GM12891 (cell line): Measurements from ENCODE around the gene LDB2.

Experiments used
- POLR2A ChIP-seq: IDR thresholded peaks from 2 replicates; pipeline ENCODE4 v1.6.1; 2011; ENCODE audit warnings: low read depth, low read length, control low read depth
- POLR2AphosphoS5 ChIP-seq: IDR thresholded peaks from 2 replicates; pipeline ENCODE4 v1.6.1; 2011; ENCODE audit warnings: low read depth, low read length, control low read depth
- POU2F2 ChIP-seq: IDR thresholded peaks from 2 replicates; pipeline ENCODE4 v1.6.1; 2011; ENCODE audit warnings: low read depth, mild to moderate bottlenecking, control low read depth, low read length, moderate library complexity
- TAF1 ChIP-seq: IDR thresholded peaks from 2 replicates; pipeline ENCODE4 v1.6.1; 2011; ENCODE audit warnings: low read depth, low read length, control low read depth

DNA sequence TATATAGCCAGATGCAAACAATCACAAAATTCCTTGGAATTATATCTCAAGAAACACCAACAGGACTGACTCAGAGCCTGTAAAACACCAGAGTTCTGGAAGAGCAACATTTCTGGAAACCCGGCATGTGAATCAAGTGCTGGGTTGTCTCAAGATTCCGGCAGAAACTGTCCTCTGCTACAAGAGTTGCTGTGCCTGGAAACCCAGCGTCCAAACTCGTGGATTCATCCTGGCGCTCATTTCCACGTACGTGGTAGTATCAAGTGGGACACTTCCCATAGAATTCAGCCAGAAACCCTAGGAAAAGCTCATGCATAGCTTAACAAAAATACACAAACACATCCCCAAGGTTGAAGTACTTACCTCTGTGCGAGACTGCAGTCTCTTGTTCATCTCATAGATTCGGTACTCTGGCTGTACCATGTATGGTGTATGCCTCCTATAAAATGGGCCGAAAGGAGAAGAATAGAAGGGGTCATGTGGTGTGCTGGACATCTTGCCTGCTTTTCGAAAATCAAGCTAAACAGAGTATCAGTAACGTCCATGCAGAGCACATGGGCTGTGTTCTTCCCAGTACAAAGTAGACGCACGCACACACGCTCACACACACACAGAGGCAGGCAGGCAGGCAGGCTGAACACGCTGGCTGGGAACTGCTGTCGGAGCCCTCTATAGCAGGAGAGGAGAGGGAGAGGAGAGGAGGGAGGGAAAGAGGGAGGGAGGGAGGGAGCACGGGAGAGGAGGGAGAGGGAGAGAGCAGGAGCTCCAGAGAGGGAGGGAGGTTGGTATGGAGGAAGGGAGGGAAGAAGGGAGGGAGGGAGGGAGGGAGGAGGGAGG is at the start of gene LDB2:
- TF ChIP-seq TAF1 (no peak), POLR2A (no peak), POLR2AphosphoS5 (no peak), POU2F2 (no peak)
